Panc1 (cell line): ENCODE results near the gene FJX1. TPM values are rescaled to one million over a fixed set of nuclear protein-coding genes. Genes with fewer than 3 reads are reported as not detected.

Source experiments
- ATAC-seq: fragments of 200-7000 bp; cut with Tn5 transposase; 2 replicates; pipeline ENCODE4 v1.9.1; 2020; ENCODE audit warnings: mild to moderate bottlenecking, moderate library complexity
- BruUV-seq: library from RNA; stranded (reverse); fragments of 400-500 nt; replicated peaks from 2 replicates; lab custom pipeline; 2021; lab: Mats Ljungman, UMichigan
- CTCF ChIA-PET: fragments of 300-600 bp; sonication (Branson Sonifier 250); formaldehyde crosslinking; loops from one replicate; lab custom pipeline; 2022; ENCODE audit warnings: antibody characterized with exemption; lab: Charles Lee
- POLR2A ChIA-PET: fragments of 300-600 bp; sonication (Branson Sonifier 250); formaldehyde crosslinking; loops from one replicate; lab custom pipeline; 2022; ENCODE audit warnings: antibody characterized with exemption; lab: Charles Lee
- DNase-seq: peaks from one replicate; pipeline ENCODE4 v3.0.0-alpha.2; 2010; ENCODE audit warnings: low read depth, low spot score
- H3K27ac ChIP-seq: 2 replicates; pipeline ENCODE4 v1.5.1; 2011; ENCODE audit warnings: mild to moderate bottlenecking, low read length, inconsistent platforms
- H3K27me3 ChIP-seq: fragments of 200-500 bp; sonication (Bioruptor generic); 2 replicates; pipeline ENCODE4 v1.6.0; 2014; ENCODE audit warnings: low read length, inconsistent platforms; ENCODE audit not compliant: control insufficient read depth, insufficient read depth
- H3K36me3 ChIP-seq: fragments of 200-500 bp; sonication (Bioruptor generic); 2 replicates; pipeline ENCODE4 v1.5.1; 2014; ENCODE audit warnings: inconsistent platforms, mild to moderate bottlenecking, low read length, moderate library complexity; ENCODE audit not compliant: control insufficient read depth, insufficient read depth
- H3K4me1 ChIP-seq: 2 replicates; pipeline ENCODE4 v1.5.1; 2011; ENCODE audit warnings: inconsistent platforms, mild to moderate bottlenecking, low read length, moderate library complexity; ENCODE audit not compliant: control insufficient read depth, insufficient read depth
- H3K4me3 ChIP-seq, 2 experiments: 2 replicates each; pipeline ENCODE4 v1.5.1; 2011 to 2012; ENCODE audit warnings: low read depth in 2 of 2, low read length in 2 of 2, mild to moderate bottlenecking in 2 of 2, inconsistent platforms in 1 of 2, moderate library complexity in 1 of 2
- H3K9me3 ChIP-seq: fragments of 200-500 bp; sonication (Bioruptor generic); 2 replicates; pipeline ENCODE4 v1.5.1; 2014; ENCODE audit warnings: low read depth, mild to moderate bottlenecking, inconsistent platforms, low read length, moderate library complexity; ENCODE audit not compliant: control insufficient read depth, insufficient read depth
- POLR2AphosphoS5 ChIP-seq: IDR thresholded peaks from 2 replicates; pipeline ENCODE4 v1.6.1; 2012; ENCODE audit warnings: mild to moderate bottlenecking, low read depth, low read length, moderate library complexity
- SIN3A ChIP-seq: IDR thresholded peaks from 2 replicates; pipeline ENCODE4 v1.6.1; 2012; ENCODE audit warnings: low read depth, mild to moderate bottlenecking, low read length, moderate library complexity, borderline replicate concordance; ENCODE audit not compliant: insufficient read depth
- TCF7L2 ChIP-seq: IDR thresholded peaks from 2 replicates; pipeline ENCODE4 v1.6.1; 2011; ENCODE audit warnings: mild to moderate bottlenecking, low read depth, low read length, inconsistent platforms
- in situ Hi-C: cut with HindIII; loops from 2 replicates; pipeline ENCODE4 v1.10.0; 2016; ENCODE audit warnings: low sequenced_read_pairs, low pct_unique_long_range_greater_than_20kb
- intact Hi-C: fragments of 100-400 bp; cut with micrococcal nuclease; formaldehyde crosslinking; loops from one replicate; pipeline ENCODE4 v1.10.0; 2022; ENCODE audit not compliant: unreplicated experiment
- total RNA-seq: library from RNA; stranded (reverse); gene quantifications from one replicate; pipeline ENCODE4 v1.2.1, GENCODE V29; 2021; ENCODE audit not compliant: unreplicated experiment
- TF ChIP-seq, protein P1 (sequence below), 2 experiments: IDR thresholded peaks; 2 replicates each; pipeline ENCODE4 v1.6.1; 2011 to 2012; ENCODE audit warnings: low read depth in 2 of 2, control low read depth in 1 of 2, low read length in 1 of 2, mild to moderate bottlenecking in 1 of 2, moderate library complexity in 1 of 2; ENCODE audit not compliant: insufficient read depth in 1 of 2
- TF ChIP-seq, protein P2 (sequence below): fragments of 450-650 bp; IDR thresholded peaks from 2 replicates; pipeline ENCODE4 v1.5.1; 2017; ENCODE audit warnings: mild to moderate bottlenecking

Gene FJX1
- total RNA-seq, 1 experiment from 2014 or later: 31.1 TPM

DNA sequence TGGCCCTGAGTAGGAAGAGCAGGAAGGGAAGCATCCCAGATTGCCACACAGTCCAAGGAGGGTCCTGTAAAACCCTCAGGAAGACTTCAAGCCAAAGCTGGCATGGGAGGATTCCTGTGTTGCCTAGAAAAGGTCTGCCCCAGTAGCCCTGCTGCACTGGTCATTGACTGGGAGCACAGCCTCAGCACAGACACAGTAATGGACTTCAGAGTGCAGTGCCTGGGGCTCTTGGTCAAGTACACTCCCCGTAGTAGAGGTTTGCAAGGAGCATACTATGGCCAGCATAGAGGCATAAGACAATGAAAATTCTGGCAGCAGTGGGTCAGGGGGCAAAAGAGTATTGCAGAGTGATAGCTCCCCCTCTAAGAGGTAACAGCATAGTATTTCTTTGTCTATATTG, 36.2 kb upstream of the FJX1 start:
- Histone ChIP-seq H3K4me3 (no peak overlapping the region), H3K9me3 (no peaks in the 10 kb centered on the region), H3K27me3 (peaks cover 20% of the 10 kb centered on the region), H3K27ac (no peak overlapping the region), H3K4me1 (no peaks in the 10 kb centered on the region), H3K36me3 (no peaks in the 10 kb centered on the region)
- ChIA-PET POLR2A (no interaction called here), CTCF (no interaction called here)
- TF ChIP-seq, protein P1, sequence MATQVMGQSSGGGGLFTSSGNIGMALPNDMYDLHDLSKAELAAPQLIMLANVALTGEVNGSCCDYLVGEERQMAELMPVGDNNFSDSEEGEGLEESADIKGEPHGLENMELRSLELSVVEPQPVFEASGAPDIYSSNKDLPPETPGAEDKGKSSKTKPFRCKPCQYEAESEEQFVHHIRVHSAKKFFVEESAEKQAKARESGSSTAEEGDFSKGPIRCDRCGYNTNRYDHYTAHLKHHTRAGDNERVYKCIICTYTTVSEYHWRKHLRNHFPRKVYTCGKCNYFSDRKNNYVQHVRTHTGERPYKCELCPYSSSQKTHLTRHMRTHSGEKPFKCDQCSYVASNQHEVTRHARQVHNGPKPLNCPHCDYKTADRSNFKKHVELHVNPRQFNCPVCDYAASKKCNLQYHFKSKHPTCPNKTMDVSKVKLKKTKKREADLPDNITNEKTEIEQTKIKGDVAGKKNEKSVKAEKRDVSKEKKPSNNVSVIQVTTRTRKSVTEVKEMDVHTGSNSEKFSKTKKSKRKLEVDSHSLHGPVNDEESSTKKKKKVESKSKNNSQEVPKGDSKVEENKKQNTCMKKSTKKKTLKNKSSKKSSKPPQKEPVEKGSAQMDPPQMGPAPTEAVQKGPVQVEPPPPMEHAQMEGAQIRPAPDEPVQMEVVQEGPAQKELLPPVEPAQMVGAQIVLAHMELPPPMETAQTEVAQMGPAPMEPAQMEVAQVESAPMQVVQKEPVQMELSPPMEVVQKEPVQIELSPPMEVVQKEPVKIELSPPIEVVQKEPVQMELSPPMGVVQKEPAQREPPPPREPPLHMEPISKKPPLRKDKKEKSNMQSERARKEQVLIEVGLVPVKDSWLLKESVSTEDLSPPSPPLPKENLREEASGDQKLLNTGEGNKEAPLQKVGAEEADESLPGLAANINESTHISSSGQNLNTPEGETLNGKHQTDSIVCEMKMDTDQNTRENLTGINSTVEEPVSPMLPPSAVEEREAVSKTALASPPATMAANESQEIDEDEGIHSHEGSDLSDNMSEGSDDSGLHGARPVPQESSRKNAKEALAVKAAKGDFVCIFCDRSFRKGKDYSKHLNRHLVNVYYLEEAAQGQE (IDR thresholded peaks at IDR 0.05; ENCODE audit: insufficient read depth in 1 of 2, low read depth in 2 of 2, low read length in 1 of 2): no peak
- TF ChIP-seq SIN3A: no peak
- TF ChIP-seq, protein P2, sequence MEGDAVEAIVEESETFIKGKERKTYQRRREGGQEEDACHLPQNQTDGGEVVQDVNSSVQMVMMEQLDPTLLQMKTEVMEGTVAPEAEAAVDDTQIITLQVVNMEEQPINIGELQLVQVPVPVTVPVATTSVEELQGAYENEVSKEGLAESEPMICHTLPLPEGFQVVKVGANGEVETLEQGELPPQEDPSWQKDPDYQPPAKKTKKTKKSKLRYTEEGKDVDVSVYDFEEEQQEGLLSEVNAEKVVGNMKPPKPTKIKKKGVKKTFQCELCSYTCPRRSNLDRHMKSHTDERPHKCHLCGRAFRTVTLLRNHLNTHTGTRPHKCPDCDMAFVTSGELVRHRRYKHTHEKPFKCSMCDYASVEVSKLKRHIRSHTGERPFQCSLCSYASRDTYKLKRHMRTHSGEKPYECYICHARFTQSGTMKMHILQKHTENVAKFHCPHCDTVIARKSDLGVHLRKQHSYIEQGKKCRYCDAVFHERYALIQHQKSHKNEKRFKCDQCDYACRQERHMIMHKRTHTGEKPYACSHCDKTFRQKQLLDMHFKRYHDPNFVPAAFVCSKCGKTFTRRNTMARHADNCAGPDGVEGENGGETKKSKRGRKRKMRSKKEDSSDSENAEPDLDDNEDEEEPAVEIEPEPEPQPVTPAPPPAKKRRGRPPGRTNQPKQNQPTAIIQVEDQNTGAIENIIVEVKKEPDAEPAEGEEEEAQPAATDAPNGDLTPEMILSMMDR: no peak
- TF ChIP-seq POLR2AphosphoS5: no peak
- intact Hi-C loops: no loop called here
- no TSS peak for BruUV-seq
- DNase-seq: no peak
- in situ Hi-C loops: no loop called here
- ATAC-seq: no peak

DNA sequence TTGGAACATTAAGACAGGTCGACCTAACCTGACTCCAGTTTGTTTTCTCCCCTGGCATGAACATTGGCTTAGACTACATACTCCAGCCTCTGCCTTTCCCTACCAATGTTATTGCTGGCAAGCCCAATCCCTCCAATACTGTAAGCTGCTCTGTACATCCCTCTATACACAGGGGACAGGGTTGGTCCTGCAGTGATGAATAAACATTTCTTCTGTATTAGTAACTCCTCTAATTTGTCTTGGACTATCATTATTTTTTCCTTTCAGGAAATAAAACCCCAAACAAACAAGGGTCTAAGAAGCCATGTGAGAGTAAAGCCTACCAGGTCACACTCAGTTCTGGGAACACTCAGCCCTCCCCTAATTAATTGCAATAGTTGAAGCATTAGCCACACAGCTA, 35.1 kb upstream of the FJX1 start:
- CTCF ChIA-PET: no interaction called here
- POLR2A ChIA-PET: no interaction called here
- Histone ChIP-seq H3K4me1 (no peaks in the 10 kb centered on the region), H3K9me3 (no peaks in the 10 kb centered on the region), H3K27ac (no peak overlapping the region), H3K36me3 (no peaks in the 10 kb centered on the region), H3K4me3 (no peak overlapping the region), H3K27me3 (peaks cover 23% of the 10 kb centered on the region)
- DNase-seq (no peak), ATAC-seq (no peak)
- intact Hi-C loops (no loop called here), in situ Hi-C loops (no loop called here)
- TF ChIP-seq, protein P1 (IDR thresholded peaks at IDR 0.05; ENCODE audit: insufficient read depth in 1 of 2, low read depth in 2 of 2, low read length in 1 of 2): no peak
- TF ChIP-seq TCF7L2: no peak
- TF ChIP-seq POLR2AphosphoS5: no peak
- TF ChIP-seq SIN3A: no peak
- TF ChIP-seq, protein P2: no peak
- no TSS peak for BruUV-seq
